GM12878 (cell line): ENCODE data around the gene PCDHA1. TPM values are rescaled to one million over a fixed set of nuclear protein-coding genes. Genes with fewer than 3 reads are reported as not detected.

Experiments
- ATAC-seq: fragments of 200-7000 bp; cut with Tn5 transposase; 3 replicates; pipeline ENCODE4 v1.9.1; 2020; ENCODE audit warnings: mild to moderate bottlenecking, moderate library complexity
- BruUV-seq: library from RNA; stranded (reverse); fragments of 400-500 nt; replicated peaks from 2 replicates; lab custom pipeline; 2021; lab: Mats Ljungman, UMichigan
- CTCF ChIA-PET: fragments of 300-600 bp; sonication (Branson Sonifier 250); formaldehyde crosslinking; extraction: SDS; loops from one replicate; lab custom pipeline; 2021; ENCODE audit warnings: inconsistent platforms; lab: Yijun Ruan, JAX
- POLR2A ChIA-PET: fragments of 350-600 bp; formaldehyde crosslinking; extraction: SDS; loops from one replicate; lab custom pipeline; 2021; ENCODE audit warnings: inconsistent platforms; lab: Charles Lee
- RAD21 ChIA-PET: fragments of 300-600 bp; sonication (Branson Sonifier 250); formaldehyde crosslinking; loops from one replicate; lab custom pipeline; 2023; ENCODE audit warnings: antibody characterized with exemption; ENCODE audit not compliant: unreplicated experiment; lab: Charles Lee
- SMC1A ChIA-PET: fragments of 300-600 bp; sonication (Branson Sonifier 250); formaldehyde crosslinking; loops from one replicate; lab custom pipeline; 2023; ENCODE audit not compliant: unreplicated experiment, uncharacterized antibody; lab: Charles Lee
- DNase-seq: peaks from one replicate; pipeline ENCODE4 v3.0.0-alpha.2; 2011; ENCODE audit warnings: low read depth, low spot score
- FAIRE-seq: peaks from 3 replicates; lab custom pipeline; 2011; peaks lifted over from hg19 to GRCh38; lab: Jason Lieb, UNC
- H2AFZ ChIP-seq: 2 replicates; pipeline ENCODE4 v1.6.0; 2011; ENCODE audit warnings: low read depth, low read length, control low read depth; ENCODE audit not compliant: control insufficient read depth
- H3K27ac ChIP-seq: 2 replicates; pipeline ENCODE4 v1.5.1; 2011; ENCODE audit warnings: control low read depth; ENCODE audit not compliant: control insufficient read depth, insufficient read depth
- H3K27me3 ChIP-seq, 2 experiments: replicated peaks in 1 of 2; 2 replicates each; pipeline versions ENCODE4 v1.6.0 to v1.6.1; 2011; ENCODE audit warnings: low read length in 1 of 2; ENCODE audit not compliant: control insufficient read depth in 2 of 2, insufficient read depth in 2 of 2
- H3K36me3 ChIP-seq, 2 experiments: 2 replicates each; pipeline ENCODE4 v1.5.1; 2011; ENCODE audit warnings: low read length in 1 of 2; ENCODE audit not compliant: control insufficient read depth in 2 of 2, insufficient read depth in 2 of 2
- H3K4me1 ChIP-seq: 2 replicates; pipeline ENCODE4 v1.6.1; 2011; ENCODE audit warnings: mild to moderate bottlenecking, low read length, moderate library complexity, mixed read lengths; ENCODE audit not compliant: control insufficient read depth, insufficient read depth
- H3K4me2 ChIP-seq: 2 replicates; pipeline ENCODE4 v1.6.0; 2011; ENCODE audit warnings: control low read depth; ENCODE audit not compliant: control insufficient read depth, insufficient read depth
- H3K4me3 ChIP-seq: fragments of 200-600 bp; sonication (generic); 2 replicates; pipeline ENCODE4 v1.5.1; 2016
- H3K79me2 ChIP-seq: 2 replicates; pipeline ENCODE4 v1.6.0; 2011; ENCODE audit warnings: low read length; ENCODE audit not compliant: control insufficient read depth, insufficient read depth
- H3K9ac ChIP-seq: 2 replicates; pipeline ENCODE4 v1.8.0; 2011; ENCODE audit warnings: low read length, control low read depth, mixed read lengths; ENCODE audit not compliant: control insufficient read depth, insufficient read depth
- H3K9me3 ChIP-seq: replicated peaks from 3 replicates; pipeline ENCODE4 v1.5.1; 2011; ENCODE audit warnings: mild to moderate bottlenecking, low read length; ENCODE audit not compliant: control insufficient read depth, insufficient read depth
- H4K20me1 ChIP-seq: 2 replicates; pipeline ENCODE4 v1.6.0; 2011; ENCODE audit not compliant: control insufficient read depth, insufficient read depth
- BCL11A ChIP-seq: IDR thresholded peaks from 2 replicates; pipeline ENCODE4 v1.6.1; 2011; ENCODE audit warnings: low read depth, low read length
- BMI1 ChIP-seq: fragments of 450-650 bp; IDR thresholded peaks from 2 replicates; pipeline ENCODE4 v1.6.1; 2016; ENCODE audit warnings: mild to moderate bottlenecking, moderate library complexity, borderline replicate concordance
- CHD2 ChIP-seq: IDR thresholded peaks from 2 replicates; pipeline ENCODE4 v1.6.1; 2011; ENCODE audit warnings: low read depth, low read length, improper control_type of control experiment, borderline replicate concordance
- FOXK2 ChIP-seq: fragments of 450-650 bp; IDR thresholded peaks from 2 replicates; pipeline ENCODE4 v1.6.1; 2017; ENCODE audit warnings: mild to moderate bottlenecking, moderate library complexity
- MAX ChIP-seq: IDR thresholded peaks from 2 replicates; pipeline ENCODE4 v1.6.1; 2012; ENCODE audit warnings: low read depth, low read length, improper control_type of control experiment
- NR2C2 ChIP-seq: IDR thresholded peaks from 2 replicates; pipeline ENCODE4 v1.6.1; 2011; ENCODE audit warnings: borderline replicate concordance, low read depth; ENCODE audit not compliant: control insufficient read depth, insufficient read length
- NRF1 ChIP-seq: conservative IDR thresholded peaks from 2 replicates; pipeline ENCODE4 v1.6.1; 2011; ENCODE audit warnings: mild to moderate bottlenecking, low read depth, low read length, improper control_type of control experiment
- RCOR1 ChIP-seq: conservative IDR thresholded peaks from 2 replicates; pipeline ENCODE4 v1.6.1; 2012; ENCODE audit warnings: low read depth, low read length, improper control_type of control experiment
- SREBF1 ChIP-seq: IDR thresholded peaks from 2 replicates; pipeline ENCODE4 v1.6.1; 2012; ENCODE audit warnings: mild to moderate bottlenecking, low read length
- TARDBP ChIP-seq: IDR thresholded peaks from 2 replicates; pipeline ENCODE4 v1.6.1; 2016; ENCODE audit warnings: borderline replicate concordance
- ZBTB11 ChIP-seq: fragments of 450-650 bp; formaldehyde crosslinking; IDR thresholded peaks from 2 replicates; pipeline ENCODE4 v1.5.0; 2022; ENCODE audit warnings: mild to moderate bottlenecking, missing genetic modification characterization
- ZNF687 ChIP-seq: fragments of 450-650 bp; IDR thresholded peaks from 2 replicates; pipeline ENCODE4 v1.6.1; 2017; ENCODE audit warnings: mild to moderate bottlenecking, moderate library complexity
- ZSCAN29 ChIP-seq: fragments of 450-650 bp; IDR thresholded peaks from 2 replicates; pipeline ENCODE4 v1.6.1; 2017; ENCODE audit warnings: mild to moderate bottlenecking, moderate library complexity
- ZZZ3 ChIP-seq: IDR thresholded peaks from 2 replicates; pipeline ENCODE4 v1.6.1; 2011; ENCODE audit warnings: low read depth; ENCODE audit not compliant: control insufficient read depth, insufficient read length
- WGBS: methylation state at CpG from one replicate; pipeline ENCODE4 v1.1.6; 2016; ENCODE audit warnings: low lambda C conversion rate; ENCODE audit not compliant: insufficient replicate concordance, insufficient coverage; ENCODE audit errors: missing lambda C conversion rate; 5-methylcytosine and 5-hydroxymethylcytosine counted together
- in situ Hi-C: fragments of 300-500 bp; cut with MboI; formaldehyde crosslinking; loops from 9 replicates; pipeline ENCODE4 v1.14.3; 2018; ENCODE audit warnings: mixed read lengths
- intact Hi-C: fragments of 100-400 bp; cut with micrococcal nuclease; formaldehyde crosslinking; loops from one replicate; pipeline ENCODE4 v1.14.2; 2022; ENCODE audit not compliant: unreplicated experiment
- polyA plus RNA-seq, 11 experiments: library from polyadenylated mRNA; depleted of rRNA in 4 of 11; unstranded in 6 of 11; stranded (reverse) in 5 of 11; fragments of >200 nt; fragmentation: Nextera tagmentation in 4 of 11; fragmentation: Illumina TruSeq in 1 of 11; extraction: Ambion mirVana in 4 of 11; extraction: Trizol in 1 of 11; gene quantifications; 1 replicate in 1 of 11; 2 replicates in 10 of 11; pipeline versions ENCODE4 v1.2.1 to v1.2.3, GENCODE V29; 2011 to 2016; ENCODE audit warnings: inconsistent platforms in 2 of 11, missing spikeins in 2 of 11, low read depth in 1 of 11
- total RNA-seq, 4 experiments: library from RNA; depleted of rRNA in 3 of 4; stranded (reverse); fragments of >200 nt in 3 of 4; fragmentation: Illumina TruSeq in 1 of 4; extraction: Trizol in 1 of 4; gene quantifications; 2 replicates each; pipeline versions ENCODE4 v1.2.1 to v1.2.3, GENCODE V29; 2013 to 2021

PCDHA1 gene
- total and polyA plus RNA-seq, 10 of the 15 experiments (the other 5 are each of a cell fraction or from before 2014, with no cell fraction given) = 0.03 TPM; not detected in 9

GRCh38 chr5:140822281-140822629 lies 36.3 kb downstream of the PCDHA1 start:
- no peak for DNase-seq
- RAD21 ChIA-PET = no interaction called here
- Histone ChIP-seq H3K9ac (no peak overlapping the region), H3K36me3 (no peaks in the 10 kb centered on the region), H3K79me2 (no peaks in the 10 kb centered on the region), H4K20me1 (no peaks in the 10 kb centered on the region), H3K4me3 (no peak overlapping the region), H3K4me1 (no peaks in the 10 kb centered on the region), H3K9me3 (no peaks in the 10 kb centered on the region; the same call in 2 of the 3 replicates), H3K4me2 (no peak overlapping the region), H3K27ac (no peak overlapping the region), H2AFZ (no peak overlapping the region)
- SMC1A ChIA-PET = no interaction called here
- WGBS = 31% methylated on average over 6 of the region's 6 CpGs
- no peak for FAIRE-seq
- no peak for ATAC-seq
- CTCF ChIA-PET = interaction anchor here (0.7 to 2.0 kb wide), 3 partner anchors 9 to 23 kb away, joined by 3 to 5 read pairs (median 3); no protein-coding TSS in a partner anchor
- in situ Hi-C loops = loop anchor here (25.0 kb wide), 1 partner anchor 740 kb away; no protein-coding TSS in a partner anchor
- POLR2A ChIA-PET = no interaction called here
- BruUV-seq = no TSS peak
- intact Hi-C loops = no loop called here
- TF ChIP-seq SREBF1 (no peak), BMI1 (no peak), CHD2 (no peak), NR2C2 (no peak), ZNF687 (no peak), RCOR1 (no peak), BCL11A (no peak), TARDBP (no peak), ZBTB11 (no peak), NRF1 (no peak), FOXK2 (no peak), ZZZ3 (no peak), ZSCAN29 (no peak), MAX (no peak)
- TF ChIP-seq, all 136 proteins: peak for 0
- H3K27me3 ChIP-seq = no peaks in the 10 kb centered on the region
